Activated gamma-delta T cell (primary cell): ENCODE data around the gene RIPPLY2.

ENCODE experiments used
- DNase-seq: peaks from one replicate; lab custom pipeline; 2025; lab: John Stamatoyannopoulos, UW

The RIPPLY2 gene

DNA sequence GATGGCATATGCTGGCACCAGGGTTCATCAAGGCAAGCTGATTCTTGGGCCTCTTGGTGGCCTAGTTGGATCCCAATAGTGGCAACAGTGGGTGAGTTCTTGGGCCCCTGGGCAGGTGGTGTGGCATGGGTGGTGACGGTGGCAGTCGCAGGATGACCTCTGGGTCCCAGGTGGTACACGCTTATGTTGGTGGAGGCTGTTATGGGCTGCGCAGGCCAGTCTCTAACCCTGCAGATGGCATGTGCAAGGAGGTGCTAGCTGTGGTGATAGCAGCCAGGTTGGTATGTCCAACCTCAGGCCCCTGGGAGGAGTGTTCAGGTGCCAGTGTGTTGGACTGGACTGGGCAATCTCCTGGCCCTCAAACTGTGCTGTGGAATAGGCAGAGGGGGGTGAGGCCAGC lies 52.5 kb downstream of the RIPPLY2 start:
- no peak for DNase-seq
